GM12872 (cell line): ENCODE measurements around the gene F9.

Experiments used
- TF ChIP-seq, protein P1 (sequence below): IDR thresholded peaks from 3 replicates; pipeline ENCODE4 v1.5.1; 2011; ENCODE audit warnings: low read depth, mild to moderate bottlenecking, low read length, moderate library complexity; ENCODE audit not compliant: insufficient read depth

The F9 gene

DNA sequence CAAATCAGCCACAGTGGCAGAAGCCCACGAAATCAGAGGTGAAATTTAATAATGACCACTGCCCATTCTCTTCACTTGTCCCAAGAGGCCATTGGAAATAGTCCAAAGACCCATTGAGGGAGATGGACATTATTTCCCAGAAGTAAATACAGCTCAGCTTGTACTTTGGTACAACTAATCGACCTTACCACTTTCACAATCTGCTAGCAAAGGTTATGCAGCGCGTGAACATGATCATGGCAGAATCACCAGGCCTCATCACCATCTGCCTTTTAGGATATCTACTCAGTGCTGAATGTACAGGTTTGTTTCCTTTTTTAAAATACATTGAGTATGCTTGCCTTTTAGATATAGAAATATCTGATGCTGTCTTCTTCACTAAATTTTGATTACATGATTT lies at the start of gene F9:
Gene F9 (plus strand): TSS at position 190 of the 400 bp plus-strand sequence. CDS start 26 bp downstream, at position 216.
- TF ChIP-seq, protein P1, sequence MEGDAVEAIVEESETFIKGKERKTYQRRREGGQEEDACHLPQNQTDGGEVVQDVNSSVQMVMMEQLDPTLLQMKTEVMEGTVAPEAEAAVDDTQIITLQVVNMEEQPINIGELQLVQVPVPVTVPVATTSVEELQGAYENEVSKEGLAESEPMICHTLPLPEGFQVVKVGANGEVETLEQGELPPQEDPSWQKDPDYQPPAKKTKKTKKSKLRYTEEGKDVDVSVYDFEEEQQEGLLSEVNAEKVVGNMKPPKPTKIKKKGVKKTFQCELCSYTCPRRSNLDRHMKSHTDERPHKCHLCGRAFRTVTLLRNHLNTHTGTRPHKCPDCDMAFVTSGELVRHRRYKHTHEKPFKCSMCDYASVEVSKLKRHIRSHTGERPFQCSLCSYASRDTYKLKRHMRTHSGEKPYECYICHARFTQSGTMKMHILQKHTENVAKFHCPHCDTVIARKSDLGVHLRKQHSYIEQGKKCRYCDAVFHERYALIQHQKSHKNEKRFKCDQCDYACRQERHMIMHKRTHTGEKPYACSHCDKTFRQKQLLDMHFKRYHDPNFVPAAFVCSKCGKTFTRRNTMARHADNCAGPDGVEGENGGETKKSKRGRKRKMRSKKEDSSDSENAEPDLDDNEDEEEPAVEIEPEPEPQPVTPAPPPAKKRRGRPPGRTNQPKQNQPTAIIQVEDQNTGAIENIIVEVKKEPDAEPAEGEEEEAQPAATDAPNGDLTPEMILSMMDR: no peak

DNA sequence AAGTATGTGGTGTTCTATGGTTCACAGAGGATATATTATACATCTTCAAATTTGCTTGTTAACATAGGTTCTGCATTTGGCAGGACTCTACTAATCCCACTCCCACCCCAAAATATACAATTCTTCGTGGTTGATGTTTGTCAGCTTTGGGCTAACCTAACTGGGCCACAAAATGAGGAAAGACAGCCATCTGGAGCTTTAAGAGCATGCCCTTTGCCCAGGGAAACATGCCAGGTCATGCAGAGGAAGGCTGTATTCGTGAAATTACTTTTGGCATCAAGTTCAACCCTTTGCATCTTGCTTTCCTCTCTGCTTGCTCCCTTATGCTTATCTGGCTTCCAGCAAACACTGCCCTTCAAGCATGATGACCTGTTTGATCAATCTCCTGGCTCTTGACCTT lies 46.8 kb upstream of the F9 start:
- TF ChIP-seq, protein P1: no peak

DNA sequence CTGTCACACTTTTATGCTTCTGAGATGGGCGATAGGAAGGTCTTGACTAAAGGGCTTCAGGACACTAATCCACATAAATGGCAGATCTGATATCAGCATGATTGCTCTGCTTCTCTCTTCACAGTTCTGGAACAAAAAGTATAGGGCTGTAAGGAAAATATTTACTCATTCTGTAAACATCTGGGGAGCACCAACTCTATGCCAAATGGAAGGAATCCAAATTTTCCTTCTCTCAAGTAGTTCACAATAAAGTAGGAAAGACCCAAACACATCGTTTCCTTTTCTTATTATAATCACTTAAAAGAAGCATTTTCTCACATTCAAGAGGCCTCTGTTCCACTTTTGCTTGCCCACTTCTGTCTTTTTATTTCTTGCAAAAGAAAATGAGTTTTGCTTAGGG lies 45.9 kb upstream of the F9 start:
- TF ChIP-seq, protein P1: no peak

DNA sequence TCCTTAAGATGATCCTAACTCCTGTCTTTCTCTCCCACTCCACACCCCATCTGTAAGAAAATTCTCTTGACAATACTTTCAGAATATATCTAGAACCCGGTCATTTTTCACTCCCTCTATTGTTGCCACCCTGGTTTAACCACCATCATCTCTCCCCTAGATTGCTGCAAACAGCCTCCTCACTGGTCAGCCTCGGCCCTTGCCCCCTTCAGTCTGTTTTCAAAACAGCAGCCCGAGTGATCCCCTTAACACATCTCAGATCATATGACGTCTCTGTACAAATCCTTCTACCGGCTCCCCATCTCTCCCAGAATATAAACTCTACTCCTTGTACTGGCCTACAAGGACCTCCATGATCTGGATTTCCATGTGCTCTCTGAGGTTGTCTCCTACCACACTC lies 35.2 kb upstream of the F9 start:
- TF ChIP-seq, protein P1: no peak

DNA sequence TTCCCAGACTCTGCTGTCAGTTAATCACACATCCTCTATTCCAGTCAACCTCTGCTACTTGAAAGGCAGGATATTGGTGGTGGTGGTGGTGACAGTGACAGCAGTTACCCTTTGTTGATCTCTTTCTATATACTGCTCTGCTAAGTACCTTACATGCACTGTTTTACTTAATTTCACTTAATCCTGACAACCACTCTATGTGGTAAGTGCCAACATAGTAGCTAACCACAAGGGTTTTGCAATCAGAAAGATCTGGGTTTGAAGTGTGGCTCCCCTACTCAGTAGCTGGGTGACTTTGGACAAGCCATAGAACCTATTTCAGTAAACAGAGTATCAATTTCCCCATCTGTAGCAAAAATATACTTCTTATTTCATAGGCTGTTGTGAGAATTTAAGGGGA lies 24.2 kb upstream of the F9 start:
- TF ChIP-seq, protein P1: no peak

DNA sequence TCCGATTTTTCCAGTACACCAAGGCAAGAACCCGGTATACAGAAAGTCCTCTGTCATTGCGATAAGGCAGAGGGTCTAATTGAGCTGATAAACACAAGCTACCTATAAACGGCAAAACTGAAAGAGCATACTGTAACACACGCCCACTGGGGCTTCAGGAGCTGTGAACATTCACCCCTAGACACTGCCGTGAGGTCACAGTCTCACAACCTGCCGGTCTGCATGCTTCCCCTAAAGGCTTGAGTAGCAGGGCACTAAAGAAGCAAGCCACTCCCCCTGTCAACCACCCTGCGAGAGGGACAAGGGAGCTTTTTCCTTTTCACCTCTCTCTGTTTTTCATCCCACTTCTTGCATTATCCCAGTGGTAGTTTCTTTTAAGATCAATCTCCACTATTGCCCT lies 22.4 kb upstream of the F9 start:
- TF ChIP-seq, protein P1: no peak

DNA sequence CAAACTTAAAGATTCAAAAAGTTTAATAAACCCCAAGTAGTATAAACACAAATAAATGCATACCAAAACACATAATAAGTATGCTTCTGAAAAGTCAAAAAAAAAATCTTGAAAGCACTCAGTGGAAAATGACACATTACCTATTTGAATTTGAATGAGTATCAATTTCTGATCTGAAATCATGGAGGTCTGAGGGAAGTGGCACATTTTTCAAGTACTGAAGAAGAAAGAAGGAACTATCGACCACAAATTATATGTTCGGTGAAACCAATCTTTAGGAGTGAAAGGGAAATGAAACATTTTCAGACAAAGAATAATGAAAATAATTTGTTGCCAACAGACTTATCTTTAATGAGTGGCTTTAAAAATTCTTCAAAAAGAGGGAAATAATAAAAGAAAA lies 12.1 kb upstream of the F9 start:
- TF ChIP-seq, protein P1: no peak

DNA sequence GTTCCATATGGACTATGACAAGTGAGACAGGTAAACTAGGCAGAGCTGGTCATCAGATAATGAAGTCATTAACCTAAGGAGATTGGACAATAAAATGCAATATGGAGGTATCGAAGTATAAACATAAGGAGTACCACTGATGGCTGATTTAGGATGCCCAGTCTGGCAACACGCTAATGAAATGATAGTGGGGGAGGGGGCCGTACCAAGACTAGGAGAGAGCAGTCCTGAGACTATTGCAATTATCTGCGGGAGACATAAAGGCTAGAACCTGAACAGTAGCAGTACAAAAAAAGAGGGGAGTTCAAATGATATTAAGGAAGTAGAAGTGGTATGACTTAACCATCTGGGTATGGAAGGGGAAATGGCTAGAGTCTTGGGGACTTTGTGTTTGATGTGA lies 2.3 kb downstream of the F9 start:
- TF ChIP-seq, protein P1: no peak
